Activated naive CD8-positive, alpha-beta T cell treated with anti-CD3 and anti-CD28 coated beads, Interleukin-2, amount 50 U/mL, for 24 hours (primary cell): ENCODE measurements around the gene PCNX2.
A peak's percentile ranks its signal among the peaks of the same experiment; 100 is the strongest.

Experiments used
- ATAC-seq: fragments of 150-1000 bp; cut with Tn5 transposase; one replicate; pipeline ENCODE4 v1.10.0; 2021
- DNase-seq: peaks from one replicate; pipeline ENCODE4 v3.0.0; 2021
- H3K27ac Mint-ChIP-seq: one replicate; pipeline ENCODE4 v1.8.0; 2021; ENCODE audit warnings: mild to moderate bottlenecking, mixed read lengths
- H3K27me3 Mint-ChIP-seq: one replicate; pipeline ENCODE4 v1.8.0; 2021; ENCODE audit warnings: mixed read lengths
- H3K36me3 Mint-ChIP-seq: one replicate; pipeline ENCODE4 v1.8.0; 2021; ENCODE audit warnings: low read depth, mixed read lengths
- H3K4me1 Mint-ChIP-seq: one replicate; pipeline ENCODE4 v1.8.0; 2021; ENCODE audit warnings: mixed read lengths
- H3K4me3 Mint-ChIP-seq: one replicate; pipeline ENCODE4 v1.8.0; 2021; ENCODE audit warnings: mild to moderate bottlenecking, moderate library complexity, mixed read lengths
- H3K9me3 Mint-ChIP-seq: one replicate; pipeline ENCODE4 v1.8.0; 2021; ENCODE audit warnings: mixed read lengths

The PCNX2 gene

DNA sequence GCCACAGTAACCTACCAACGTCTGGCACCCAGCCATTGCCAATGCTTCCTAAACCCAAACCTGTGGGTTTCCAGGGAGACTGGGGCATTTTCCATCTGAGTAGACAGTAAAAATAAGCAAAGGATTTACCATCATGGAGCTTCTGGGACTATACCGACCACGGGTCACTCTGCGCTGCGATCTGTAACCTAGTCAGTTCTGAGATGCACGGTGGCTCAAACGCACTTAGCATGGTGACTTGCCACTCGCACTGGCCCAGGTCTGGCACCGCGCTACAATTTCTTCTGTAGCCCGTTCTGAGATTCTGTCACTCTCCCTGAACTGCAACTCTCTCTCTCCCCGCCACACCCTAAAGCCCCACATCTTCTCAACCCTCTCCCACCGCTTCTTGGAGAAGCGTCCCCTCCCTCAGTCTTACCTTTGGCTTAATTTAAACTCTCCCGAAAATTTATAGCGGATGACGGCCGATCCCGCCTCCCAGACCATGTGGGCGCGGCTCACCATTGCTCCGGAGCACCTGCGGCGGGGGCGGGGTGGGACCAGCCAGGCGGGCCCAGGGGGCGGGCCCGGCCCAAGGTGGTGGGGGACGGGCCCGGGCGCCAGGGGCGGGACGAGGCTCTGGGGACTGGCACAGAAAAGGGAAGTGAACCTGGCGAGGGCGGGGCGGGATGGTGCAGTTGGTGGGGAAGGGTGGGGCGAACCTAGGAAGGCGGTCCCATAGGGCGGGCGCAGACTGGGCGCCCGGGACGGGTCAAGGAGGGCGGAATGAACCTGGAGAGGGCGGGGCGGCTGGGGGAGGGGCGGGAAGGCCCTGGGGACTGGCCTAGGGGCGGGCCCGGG, 31.5 kb upstream of the PCNX2 start:
- Mint-ChIP-seq H3K9me3 (no peaks in the 10 kb centered on the region), H3K4me3 (peak overlapping the region; percentile 67), H3K4me1 (peaks cover 13% of the 10 kb centered on the region), H3K36me3 (no peaks in the 10 kb centered on the region), H3K27ac (no peak overlapping the region), H3K27me3 (peaks cover 27% of the 10 kb centered on the region)
- DNase-seq = peak; percentile 88
- ATAC-seq = peak; percentile 98

DNA sequence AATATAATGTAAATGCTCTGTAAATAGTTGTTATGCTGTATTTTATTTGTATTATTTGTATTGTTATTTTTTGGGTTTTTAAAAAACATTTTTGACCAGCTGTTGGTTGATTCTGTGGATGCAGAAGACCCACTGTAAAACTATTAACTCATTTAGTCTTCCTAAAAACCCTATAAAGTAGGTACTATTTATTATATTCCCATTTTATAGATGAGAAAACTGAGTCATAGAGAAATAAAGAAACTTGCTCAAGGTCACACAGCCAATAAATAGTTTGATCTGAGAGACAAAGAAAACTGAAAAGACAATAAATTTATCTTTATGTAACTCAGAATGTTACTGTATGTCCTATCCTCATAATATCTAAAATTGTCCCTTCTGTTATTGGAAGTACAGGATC, 30.8 kb upstream of the PCNX2 start:
- Mint-ChIP-seq H3K27ac (no peak overlapping the region), H3K9me3 (no peaks in the 10 kb centered on the region), H3K36me3 (no peaks in the 10 kb centered on the region), H3K4me3 (no peak overlapping the region), H3K27me3 (peaks cover 27% of the 10 kb centered on the region), H3K4me1 (peaks cover 13% of the 10 kb centered on the region)
- DNase-seq = no peak
- no peak for ATAC-seq

DNA sequence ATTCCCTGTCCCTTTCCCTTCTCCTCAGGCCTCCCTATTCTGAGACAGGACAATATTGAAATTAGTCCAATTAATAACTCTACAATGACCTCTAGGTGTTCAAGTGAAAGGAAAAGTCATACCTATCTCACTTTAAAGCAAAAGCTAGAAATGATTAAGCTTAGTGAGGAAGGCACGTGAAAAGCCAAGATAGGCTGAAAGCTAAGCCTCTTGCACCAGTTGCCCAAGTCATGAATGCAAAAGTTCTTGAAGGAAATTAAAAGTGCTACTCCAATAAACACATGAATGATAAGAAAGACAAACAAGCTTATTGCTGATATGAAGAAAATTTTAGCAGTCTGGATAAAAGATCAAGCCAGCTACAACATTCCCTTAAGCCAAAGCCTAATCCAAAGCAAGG, 28.2 kb upstream of the PCNX2 start:
- Mint-ChIP-seq H3K36me3 (no peaks in the 10 kb centered on the region), H3K4me1 (peaks cover 6% of the 10 kb centered on the region), H3K27ac (no peak overlapping the region), H3K27me3 (peaks cover 26% of the 10 kb centered on the region), H3K4me3 (no peak overlapping the region), H3K9me3 (no peaks in the 10 kb centered on the region)
- DNase-seq (no peak), ATAC-seq (no peak)

DNA sequence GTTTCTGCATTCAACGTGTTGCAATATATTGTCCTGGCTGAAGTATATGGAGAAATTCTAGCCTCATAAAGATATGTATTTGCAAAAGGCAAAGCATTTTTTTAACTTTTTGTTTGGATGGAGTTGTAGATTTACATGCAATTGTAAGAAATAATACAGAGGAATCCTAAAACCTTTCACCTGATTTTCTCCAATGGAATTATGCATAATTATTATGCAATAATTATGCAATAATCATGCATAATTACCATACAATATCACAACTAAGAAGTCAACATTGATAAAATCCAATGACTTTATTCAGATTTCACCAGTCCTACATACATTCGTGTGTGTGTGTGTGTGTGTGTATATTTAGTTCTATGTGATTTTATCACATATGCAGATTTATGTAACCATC, 24.5 kb upstream of the PCNX2 start:
- H3K36me3 Mint-ChIP-seq = no peaks in the 10 kb centered on the region
- H3K9me3 Mint-ChIP-seq = no peaks in the 10 kb centered on the region
- H3K4me1 Mint-ChIP-seq = no peaks in the 10 kb centered on the region
- no peak for ATAC-seq
- H3K27me3 Mint-ChIP-seq = peaks cover 24% of the 10 kb centered on the region
- H3K27ac Mint-ChIP-seq = no peak overlapping the region
- H3K4me3 Mint-ChIP-seq = no peak overlapping the region
- no peak for DNase-seq

DNA sequence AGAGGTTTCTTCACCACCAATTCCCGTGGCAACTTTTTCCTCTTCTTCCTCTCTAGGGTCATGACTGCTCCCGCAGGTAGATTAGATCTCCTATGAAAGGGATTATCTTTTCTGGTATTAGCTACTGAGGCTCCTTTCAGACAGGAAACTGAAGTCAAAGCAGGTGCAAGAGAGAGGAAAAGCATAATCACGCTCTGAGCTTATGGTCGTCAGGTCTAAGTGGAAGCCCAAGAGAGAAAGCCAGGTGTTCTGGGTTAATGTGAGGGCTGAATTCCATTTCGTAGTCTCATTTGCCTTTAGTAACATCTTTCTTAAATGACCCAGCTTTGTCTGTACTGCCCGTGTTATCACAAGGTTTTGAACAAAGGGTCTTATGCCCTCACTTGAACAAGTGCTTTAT, 23.7 kb upstream of the PCNX2 start:
- no peaks in the 10 kb centered on the region for H3K9me3 Mint-ChIP-seq
- H3K4me1 Mint-ChIP-seq = no peaks in the 10 kb centered on the region
- peaks cover 24% of the 10 kb centered on the region for H3K27me3 Mint-ChIP-seq
- H3K4me3 Mint-ChIP-seq = no peak overlapping the region
- no peak for ATAC-seq
- H3K36me3 Mint-ChIP-seq = no peaks in the 10 kb centered on the region
- H3K27ac Mint-ChIP-seq = no peak overlapping the region
- no peak for DNase-seq

DNA sequence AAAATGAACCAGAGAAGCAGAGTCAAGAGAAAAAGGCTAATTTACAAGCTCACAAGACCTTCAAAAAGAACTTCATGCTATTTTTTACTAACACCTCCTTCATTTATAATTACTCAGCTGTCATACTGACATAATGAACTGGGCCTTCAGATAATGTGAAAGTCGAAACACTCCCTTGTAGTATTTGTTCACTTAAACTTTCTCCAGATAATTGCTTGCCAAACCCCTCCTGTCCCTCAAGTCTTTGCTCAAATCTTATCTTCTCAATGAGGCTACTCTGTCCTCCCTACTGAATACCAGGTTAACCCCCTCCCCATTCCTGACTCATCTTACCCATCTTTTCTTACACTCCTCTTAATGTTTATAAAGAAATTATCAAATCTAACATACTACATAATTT, 20.9 kb upstream of the PCNX2 start:
- H3K9me3 Mint-ChIP-seq = no peaks in the 10 kb centered on the region
- no peak overlapping the region for H3K4me3 Mint-ChIP-seq
- H3K36me3 Mint-ChIP-seq = no peaks in the 10 kb centered on the region
- DNase-seq (no peak), ATAC-seq (no peak)
- no peak overlapping the region for H3K27ac Mint-ChIP-seq
- H3K4me1 Mint-ChIP-seq = no peaks in the 10 kb centered on the region
- peaks cover 21% of the 10 kb centered on the region for H3K27me3 Mint-ChIP-seq

DNA sequence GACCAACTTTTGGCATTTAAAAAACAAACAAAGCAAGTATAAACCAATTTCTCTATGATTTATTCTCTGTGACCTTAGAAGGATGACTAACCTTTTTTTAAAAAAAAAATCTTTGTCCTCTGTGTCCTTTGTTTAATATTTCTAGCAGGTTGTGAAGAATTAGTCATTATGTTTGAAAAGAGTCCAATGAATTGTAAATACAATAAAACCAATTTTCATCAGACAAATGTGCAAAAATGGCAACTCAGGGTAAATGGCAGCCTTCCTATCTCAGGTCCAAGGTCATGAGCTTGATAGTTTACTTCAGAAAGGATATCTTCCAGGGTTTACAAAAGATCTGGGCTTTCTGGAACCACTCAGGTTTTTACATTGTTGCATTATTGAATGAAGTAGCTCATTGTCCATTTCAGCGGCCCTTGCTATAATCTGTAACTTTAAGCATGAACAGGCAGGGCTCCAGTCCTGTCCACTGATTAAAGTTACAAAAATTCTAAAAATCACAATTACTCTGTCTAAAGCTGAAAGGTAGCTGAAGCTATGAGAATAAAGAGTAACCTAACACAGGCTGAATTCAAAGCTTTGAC, 20.3 kb upstream of the PCNX2 start:
- Mint-ChIP-seq H3K36me3 (no peaks in the 10 kb centered on the region), H3K27ac (no peak overlapping the region), H3K4me3 (no peak overlapping the region), H3K4me1 (no peaks in the 10 kb centered on the region), H3K9me3 (no peaks in the 10 kb centered on the region), H3K27me3 (peaks cover 21% of the 10 kb centered on the region)
- DNase-seq = no peak
- no peak for ATAC-seq

DNA sequence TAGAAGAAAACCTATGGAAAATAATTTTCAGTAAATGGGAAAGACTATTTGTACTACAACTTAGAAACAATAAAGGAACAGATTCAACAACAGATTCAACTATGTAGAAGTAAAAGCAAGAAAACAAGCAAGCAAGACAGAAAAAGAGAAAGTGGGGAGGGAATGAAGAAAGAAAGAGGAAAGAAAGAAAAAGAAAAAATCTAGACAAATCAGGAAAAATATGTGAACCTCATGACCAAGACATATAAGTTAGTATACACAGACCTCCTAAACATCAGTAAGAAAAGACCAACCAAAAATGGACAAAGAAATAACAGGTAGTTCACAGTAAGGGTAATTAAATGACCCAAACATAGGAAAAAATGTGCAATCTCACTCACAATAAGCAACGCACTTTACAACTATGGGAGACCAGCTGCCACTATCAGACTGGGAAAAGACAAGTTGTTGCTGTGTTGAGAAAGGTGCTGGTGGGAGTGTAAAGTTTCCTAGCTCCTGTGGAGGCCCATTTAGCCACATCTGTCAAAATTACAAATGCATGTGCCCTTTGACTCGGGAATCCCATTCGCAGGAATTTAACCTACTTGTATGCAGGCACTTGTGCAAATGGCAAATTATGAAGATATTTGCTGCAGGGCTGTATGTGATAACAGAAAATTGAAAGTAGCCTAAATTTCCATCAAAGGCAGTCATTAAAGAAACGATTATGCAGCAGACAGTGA, 18.1 kb upstream of the PCNX2 start:
- no peak for DNase-seq
- H3K9me3 Mint-ChIP-seq = no peaks in the 10 kb centered on the region
- no peak for ATAC-seq
- H3K4me1 Mint-ChIP-seq = no peaks in the 10 kb centered on the region
- H3K4me3 Mint-ChIP-seq = no peak overlapping the region
- no peak overlapping the region for H3K27ac Mint-ChIP-seq
- no peaks in the 10 kb centered on the region for H3K36me3 Mint-ChIP-seq
- H3K27me3 Mint-ChIP-seq = peaks cover 11% of the 10 kb centered on the region

DNA sequence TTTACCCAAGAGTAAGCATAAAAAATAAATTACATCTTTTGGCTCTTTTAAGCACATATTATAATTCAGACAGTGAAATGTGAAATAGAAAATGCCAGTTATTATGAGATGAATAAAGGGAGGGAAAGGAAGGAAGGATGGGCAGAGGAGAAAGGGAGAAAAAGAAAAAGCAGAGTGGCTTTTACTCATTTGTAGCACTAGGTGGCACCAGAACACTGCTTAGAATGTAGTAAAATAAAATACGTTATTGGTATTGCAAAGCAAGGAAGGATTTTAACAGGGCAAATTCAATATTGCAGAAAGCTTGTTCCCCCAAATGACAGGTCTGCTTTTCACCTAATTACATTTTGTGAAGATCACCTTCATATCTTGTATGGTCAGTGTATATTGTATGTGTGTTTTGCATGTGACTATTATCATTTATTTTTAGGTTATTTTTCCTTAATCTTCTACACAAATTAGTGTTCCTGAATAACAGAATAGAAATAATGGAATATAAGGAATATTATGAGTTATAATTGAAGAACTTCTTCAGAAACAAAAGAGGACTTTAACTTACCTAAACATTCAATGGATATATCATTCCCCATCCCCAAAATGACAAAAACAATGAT, 9.1 kb upstream of the PCNX2 start:
- ATAC-seq (no peak), DNase-seq (no peak)
- Mint-ChIP-seq H3K27ac (no peak overlapping the region), H3K27me3 (peaks cover 4% of the 10 kb centered on the region), H3K9me3 (no peaks in the 10 kb centered on the region), H3K4me1 (no peaks in the 10 kb centered on the region), H3K36me3 (no peaks in the 10 kb centered on the region), H3K4me3 (no peak overlapping the region)

DNA sequence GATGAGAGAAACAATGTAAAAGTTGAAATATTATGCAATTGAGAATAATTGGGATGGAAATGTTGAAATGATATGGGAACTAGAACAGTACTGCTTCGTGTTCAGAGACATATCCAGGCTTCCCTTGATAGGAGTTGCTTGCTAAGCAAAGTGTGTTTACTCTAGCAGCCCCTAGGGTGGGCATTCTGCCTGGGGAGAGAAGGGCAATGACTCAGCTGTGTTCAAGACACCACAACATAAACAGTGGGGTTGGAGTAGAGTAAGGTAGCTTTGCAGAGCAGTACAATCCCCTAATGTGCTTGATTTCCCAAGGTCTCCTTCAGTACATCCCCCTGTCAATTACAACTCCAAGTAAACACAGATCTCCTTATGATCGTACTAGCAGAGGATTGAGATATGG, 4.8 kb upstream of the PCNX2 start:
- Mint-ChIP-seq H3K4me3 (no peak overlapping the region), H3K9me3 (no peaks in the 10 kb centered on the region), H3K36me3 (no peaks in the 10 kb centered on the region), H3K27me3 (no peaks in the 10 kb centered on the region), H3K4me1 (peaks cover 5% of the 10 kb centered on the region), H3K27ac (no peak overlapping the region)
- no peak for ATAC-seq
- DNase-seq = no peak

DNA sequence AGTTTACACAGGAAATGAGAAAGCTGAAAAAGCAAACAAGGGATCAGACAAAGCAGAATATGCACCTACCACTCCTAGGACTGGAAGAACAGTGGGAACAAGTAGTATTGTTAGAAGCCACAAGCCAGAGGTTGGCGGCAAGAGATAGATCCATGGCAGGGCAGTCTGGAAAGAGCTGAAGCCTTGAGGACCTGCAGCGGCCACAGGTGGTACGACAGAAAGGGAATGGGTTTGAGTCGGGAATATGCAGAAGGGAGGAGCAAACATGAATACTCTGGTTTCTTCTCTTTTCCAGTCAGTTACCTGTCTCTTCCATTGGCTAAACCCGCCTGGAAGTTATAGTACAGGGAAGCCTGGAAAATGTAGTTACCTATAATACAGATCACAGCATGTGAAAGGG, 3.9 kb upstream of the PCNX2 start:
- DNase-seq (no peak), ATAC-seq (no peak)
- Mint-ChIP-seq H3K27ac (no peak overlapping the region), H3K36me3 (no peaks in the 10 kb centered on the region), H3K4me1 (peaks cover 11% of the 10 kb centered on the region), H3K27me3 (no peaks in the 10 kb centered on the region), H3K9me3 (no peaks in the 10 kb centered on the region), H3K4me3 (no peak overlapping the region)

DNA sequence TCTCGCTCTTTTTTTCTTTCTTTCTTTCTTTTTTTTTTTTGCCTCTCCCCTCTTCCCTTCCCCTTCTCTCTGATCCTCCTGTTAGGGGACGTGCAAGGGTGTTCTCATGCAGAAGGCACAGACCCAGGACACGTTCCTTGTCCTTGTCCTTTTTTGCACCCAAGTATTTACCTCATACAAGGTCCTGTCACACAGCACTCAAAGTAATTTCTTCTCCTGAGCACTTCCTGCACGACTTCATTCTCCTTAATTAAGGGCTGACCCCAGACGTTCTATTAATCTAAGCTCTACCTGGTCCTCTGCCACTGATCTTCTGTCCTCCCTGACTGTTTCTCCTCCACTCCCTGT, 424 bp upstream of the PCNX2 start:
- Mint-ChIP-seq H3K4me3 (peak overlapping the region; percentile 90), H3K4me1 (peaks cover 28% of the 10 kb centered on the region), H3K27me3 (no peaks in the 10 kb centered on the region), H3K36me3 (no peaks in the 10 kb centered on the region), H3K27ac (peak overlapping the region; percentile 73), H3K9me3 (no peaks in the 10 kb centered on the region)
- DNase-seq (no peak), ATAC-seq (no peak)

DNA sequence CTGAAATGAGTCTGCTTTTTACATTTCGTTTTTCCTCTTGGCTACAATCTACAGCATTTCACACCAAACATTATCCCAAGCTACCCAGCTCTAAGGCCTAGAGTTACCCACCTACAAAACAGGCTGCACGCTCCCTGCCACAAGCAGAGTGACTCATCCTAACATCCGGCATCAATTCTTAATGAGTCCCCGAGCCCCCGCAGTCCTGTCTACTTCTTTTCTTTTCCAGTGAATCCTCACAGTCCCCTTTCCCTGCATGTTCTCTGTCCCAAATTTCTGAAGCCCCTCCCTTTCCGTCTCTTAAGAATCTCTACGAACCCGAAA, 650 bp downstream of the PCNX2 start:
- Mint-ChIP-seq H3K36me3 (no peaks in the 10 kb centered on the region), H3K4me1 (peaks cover 28% of the 10 kb centered on the region), H3K27me3 (no peaks in the 10 kb centered on the region), H3K27ac (peak overlapping the region; percentile 85), H3K9me3 (no peaks in the 10 kb centered on the region), H3K4me3 (peak overlapping the region; percentile 90)
- DNase-seq (peak; percentile 47), ATAC-seq (peak; percentile 75)

DNA sequence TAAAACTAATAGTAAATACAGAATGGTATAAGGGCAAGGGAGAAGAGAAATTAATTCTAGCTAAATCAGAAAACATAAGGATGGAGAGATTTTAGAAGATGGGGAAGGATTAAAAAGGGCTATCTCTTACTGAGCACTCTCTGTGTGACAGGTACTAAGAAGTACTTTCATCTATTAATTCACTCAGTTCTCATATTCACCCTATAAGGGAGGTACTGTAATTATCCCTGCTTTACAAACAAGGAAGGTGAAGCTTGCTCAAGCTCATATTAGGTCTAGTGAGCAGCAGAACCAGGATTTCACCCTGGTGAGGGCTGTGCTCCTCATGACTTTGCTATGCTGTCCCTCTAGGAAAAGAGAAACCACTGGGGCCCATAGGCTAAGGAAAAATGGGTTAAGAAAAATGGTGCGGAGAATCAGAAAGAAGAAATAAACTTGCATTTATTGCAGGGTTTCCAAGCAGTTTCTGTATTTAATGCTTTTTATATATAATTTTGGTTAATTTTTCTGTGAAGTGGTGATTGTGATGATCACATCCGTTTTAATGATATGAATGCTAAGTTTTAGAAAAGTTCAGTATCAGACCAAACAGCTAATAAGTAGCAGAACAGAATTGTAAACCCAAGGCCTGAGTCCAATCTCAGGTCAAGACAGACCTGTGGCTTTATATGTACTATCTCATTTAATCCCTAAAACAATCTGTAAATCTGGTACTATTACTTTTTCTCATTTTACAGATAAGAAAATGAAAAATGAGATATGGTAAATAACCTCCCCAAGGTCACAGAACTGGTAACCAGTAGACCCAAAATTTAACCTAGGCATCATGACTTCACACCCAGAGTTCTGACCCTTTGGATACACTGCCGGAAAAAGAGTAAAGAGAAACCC, 1.7 kb downstream of the PCNX2 start:
- no peak for ATAC-seq
- DNase-seq = no peak
- H3K27ac Mint-ChIP-seq = peak overlapping the region; percentile 85
- H3K27me3 Mint-ChIP-seq = no peaks in the 10 kb centered on the region
- H3K4me3 Mint-ChIP-seq = peak overlapping the region; percentile 90
- H3K36me3 Mint-ChIP-seq = peaks cover 2% of the 10 kb centered on the region
- H3K4me1 Mint-ChIP-seq = peaks cover 28% of the 10 kb centered on the region
- H3K9me3 Mint-ChIP-seq = no peaks in the 10 kb centered on the region
